HG02884 (cell line): Measurements from ENCODE around the gene GATAD1.
"Not testable (repeated sequence)": the region's sequence is repeated elsewhere in the genome, so short reads cannot be mapped to it uniquely, and the experiment has no call there.

Source experiments
- ATAC-seq: cut with Tn5 transposase; IDR thresholded peaks from one replicate; pipeline ENCODE4 v1.9.1; 2021; ENCODE audit warnings: mild to moderate bottlenecking, moderate library complexity; ENCODE audit not compliant: unreplicated experiment

The GATAD1 gene

GRCh38 chr7:92479146-92479545 is 31.9 kb downstream of the GATAD1 start:
- ATAC-seq: not testable (repeated sequence)

- ATAC-seq: not testable (repeated sequence)
Observed at GRCh38 chr7:92483624-92484023, 36.3 kb downstream of the GATAD1 start.

- ATAC-seq: not testable (repeated sequence)
Observed at GRCh38 chr7:92484226-92484625, 36.9 kb downstream of the GATAD1 start.

- ATAC-seq: no peak
Observed at GRCh38 chr7:92485267-92485892, 38.1 kb downstream of the GATAD1 start.

GRCh38 chr7:92485974-92486373 is 38.7 kb downstream of the GATAD1 start:
- no peak for ATAC-seq

GRCh38 chr7:92487804-92488203 is 40.5 kb downstream of the GATAD1 start:
- no peak for ATAC-seq

- ATAC-seq: no peak
Observed at GRCh38 chr7:92489634-92490033, 42.4 kb downstream of the GATAD1 start.

- ATAC-seq: no peak
Observed at GRCh38 chr7:92496876-92497275, 49.6 kb downstream of the GATAD1 start.

GRCh38 chr7:92498557-92498956 is 51.3 kb downstream of the GATAD1 start:
- no peak for ATAC-seq

GRCh38 chr7:92503767-92504166 is 56.5 kb downstream of the GATAD1 start:
- ATAC-seq: no peak

GRCh38 chr7:92504563-92504962 is 57.3 kb downstream of the GATAD1 start:
- no peak for ATAC-seq

GRCh38 chr7:92506363-92506762 is 59.1 kb downstream of the GATAD1 start:
- no peak for ATAC-seq

GRCh38 chr7:92508946-92509345 is 61.7 kb downstream of the GATAD1 start:
- ATAC-seq: no peak
